Bone marrow (tissue), 2 donors: Measurements from ENCODE around the gene ADAD2.

Source experiments
- DNase-seq, 2 donors: peaks; one replicate each; lab custom pipeline; 2025; lab: John Stamatoyannopoulos, UW

ADAD2 gene

DNA sequence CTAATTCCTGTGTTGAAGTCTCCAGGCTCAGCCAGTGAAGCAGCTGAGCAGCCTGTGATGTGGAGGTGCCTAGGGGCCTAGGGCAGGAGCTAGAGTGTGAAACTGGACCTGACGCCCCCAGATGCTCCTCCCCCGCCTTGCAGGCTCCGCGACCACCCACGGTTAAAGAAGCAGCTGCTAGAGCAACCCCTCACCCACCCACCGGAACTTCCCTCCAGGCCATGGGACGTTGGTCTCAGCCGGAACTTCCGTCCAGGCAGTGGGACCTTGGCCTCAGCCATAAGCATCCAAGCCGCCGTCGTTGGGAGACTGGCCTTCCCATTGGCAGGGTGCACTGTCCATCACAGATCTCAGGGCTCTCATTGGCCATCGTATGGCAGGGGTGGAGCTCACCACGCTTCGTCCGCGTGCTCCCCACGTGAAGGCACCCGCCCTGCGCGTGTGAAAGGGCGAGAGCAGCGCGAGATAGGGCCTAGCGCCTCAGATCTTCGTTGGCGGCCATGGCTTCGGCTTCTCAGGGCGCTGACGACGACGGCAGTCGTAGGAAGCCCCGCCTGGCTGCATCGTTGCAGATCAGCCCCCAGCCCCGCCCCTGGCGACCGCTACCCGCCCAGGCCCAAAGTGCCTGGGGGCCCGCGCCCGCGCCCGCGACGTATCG lies at the start of gene ADAD2:
TSS of gene ADAD2 (plus strand) at position 427 of the 658 bp plus-strand sequence. CDS start at position 501, 74 bp downstream.
- no peak for DNase-seq

DNA sequence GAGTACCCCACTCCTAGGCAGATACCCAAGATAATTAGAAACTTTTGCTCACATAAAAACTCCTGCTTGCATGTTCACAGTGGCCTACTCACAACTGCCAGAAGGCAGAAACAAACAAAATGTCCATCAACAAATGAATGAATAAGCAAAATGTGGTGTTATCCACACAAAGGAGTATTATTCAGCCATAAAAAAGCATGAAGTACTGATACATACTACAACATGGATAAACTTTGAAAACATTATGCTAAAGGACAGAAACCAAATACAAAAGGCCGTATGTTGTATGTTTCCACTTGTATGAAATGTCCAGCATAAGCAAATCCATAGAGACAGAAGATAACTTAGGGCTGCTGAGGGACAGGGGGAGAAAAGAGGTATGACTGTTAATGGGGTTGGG lies 47.9 kb upstream of the ADAD2 start:
- DNase-seq = no peak

DNA sequence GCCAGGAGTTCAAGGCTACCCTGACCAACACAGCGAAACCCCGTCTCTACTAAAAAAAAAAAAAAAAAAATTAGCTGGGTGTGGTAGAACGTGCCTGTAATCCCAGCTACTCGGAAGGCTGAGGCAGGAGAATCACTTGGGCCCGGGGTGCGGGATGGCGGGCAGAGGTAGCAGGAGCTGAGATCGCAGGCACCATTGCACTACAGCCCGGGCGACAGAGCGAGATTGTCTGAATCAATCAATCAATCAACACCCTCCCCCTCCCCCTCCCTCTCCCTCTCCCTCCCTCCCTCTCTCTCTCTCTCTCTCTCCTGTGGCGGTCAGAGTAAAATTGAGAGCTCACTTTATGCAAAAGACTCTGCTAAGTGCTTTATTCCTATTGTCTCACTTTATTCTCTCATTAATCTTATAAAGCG lies 47.2 kb upstream of the ADAD2 start:
- DNase-seq = no peak

DNA sequence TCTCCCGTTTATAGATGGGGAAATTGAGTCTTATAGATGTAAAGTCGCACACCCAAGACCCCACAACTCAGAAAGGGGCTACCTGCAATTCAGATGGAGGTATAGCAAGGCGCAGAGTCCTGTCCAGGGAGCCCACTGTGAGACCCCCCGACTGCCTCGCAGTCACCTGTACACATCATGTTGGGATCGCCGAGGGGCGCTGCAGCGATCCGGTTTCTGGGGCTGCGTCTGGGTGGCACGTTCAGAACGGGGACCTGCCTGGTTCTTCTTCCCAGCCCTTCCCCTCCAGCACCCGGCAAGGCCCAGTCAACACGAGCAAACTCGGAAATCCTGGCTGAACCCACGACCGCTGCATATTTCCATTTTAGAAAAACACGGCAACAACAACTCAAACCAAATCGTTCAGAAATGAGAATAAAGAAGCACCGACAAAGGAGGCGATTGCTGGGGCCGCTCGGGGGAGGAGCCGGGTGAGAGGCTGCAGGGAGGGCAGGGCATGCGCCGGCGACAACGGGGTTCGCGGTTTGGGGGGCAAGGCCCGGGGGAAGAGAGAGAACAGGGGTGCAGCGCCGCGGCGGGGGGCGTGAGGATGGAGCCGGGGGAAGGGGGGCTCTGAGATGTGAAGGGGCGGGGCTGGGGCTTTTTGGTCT lies 46.6 kb upstream of the ADAD2 start:
- peak in 1 of 2 donors; percentile 24 for DNase-seq

DNA sequence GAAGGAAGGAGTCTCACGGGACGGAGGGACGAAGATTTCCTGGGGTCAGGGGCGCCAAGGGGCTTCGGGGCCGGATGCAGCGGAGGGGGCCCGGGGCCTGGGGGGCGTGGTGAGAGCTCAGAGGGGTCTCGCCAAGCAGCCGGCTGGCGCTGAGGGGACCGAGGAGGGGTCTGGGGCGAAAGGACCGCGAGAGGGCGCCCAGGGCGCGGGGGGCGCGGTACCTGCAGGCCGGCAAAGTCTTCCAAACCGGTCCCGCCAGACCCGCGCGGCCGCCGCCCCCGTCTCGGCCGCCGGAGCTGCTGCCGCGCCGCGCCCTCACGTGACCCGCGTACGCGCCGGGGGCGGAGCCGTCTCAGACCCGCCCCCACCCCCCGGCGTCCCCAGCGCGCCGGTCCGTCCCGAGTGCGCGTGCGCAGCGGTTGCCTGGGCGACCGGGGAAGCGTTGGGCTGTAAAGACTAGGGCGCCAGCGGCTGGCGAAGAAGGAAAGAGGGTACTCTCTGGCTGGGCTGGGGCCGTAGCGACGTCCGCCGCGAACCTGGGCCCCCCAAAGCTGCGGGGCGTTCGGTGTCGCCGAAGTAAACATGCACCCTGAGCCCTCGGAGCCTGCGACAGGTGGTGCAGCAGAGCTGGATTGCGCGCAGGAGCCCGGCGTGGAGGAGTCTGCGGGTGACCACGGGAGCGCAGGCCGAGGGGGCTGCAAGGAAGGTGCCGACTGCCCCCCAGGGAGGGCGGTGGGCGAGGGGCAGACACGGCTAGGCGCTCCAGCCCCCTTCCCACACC lies 45.9 kb upstream of the ADAD2 start, which contains the start of the genes DNAAF1 and HSDL1:
TSS of gene DNAAF1 (plus strand) at position 450 of the 781 bp plus-strand sequence. CDS start at position 583, 133 bp downstream.
TSS of gene HSDL1 (minus strand) at position 319 of the 781 bp plus-strand sequence. CDS start 13,856 bp downstream, outside the sequence.
- DNase-seq = peak; percentile 73 to 93

DNA sequence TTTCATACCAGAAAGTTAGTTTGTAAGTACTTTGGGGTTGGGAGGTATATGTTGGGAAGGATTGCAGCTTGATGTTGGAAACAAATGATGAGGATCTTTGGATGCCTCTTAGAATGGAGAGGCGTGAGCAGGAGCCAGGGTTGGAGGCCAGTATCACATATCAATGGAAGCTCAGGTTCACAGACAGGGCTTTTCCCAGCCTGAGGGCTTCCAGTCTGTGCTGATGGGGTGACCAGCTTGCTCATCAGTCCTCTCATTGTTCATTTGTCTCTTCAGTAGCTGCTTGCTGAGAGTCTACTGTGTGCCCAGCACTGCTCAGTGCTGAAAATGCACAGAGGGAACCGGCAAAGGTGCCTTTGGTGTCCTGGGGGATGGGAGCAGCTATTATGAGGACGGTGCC lies 40.0 kb upstream of the ADAD2 start:
- DNase-seq = no peak

DNA sequence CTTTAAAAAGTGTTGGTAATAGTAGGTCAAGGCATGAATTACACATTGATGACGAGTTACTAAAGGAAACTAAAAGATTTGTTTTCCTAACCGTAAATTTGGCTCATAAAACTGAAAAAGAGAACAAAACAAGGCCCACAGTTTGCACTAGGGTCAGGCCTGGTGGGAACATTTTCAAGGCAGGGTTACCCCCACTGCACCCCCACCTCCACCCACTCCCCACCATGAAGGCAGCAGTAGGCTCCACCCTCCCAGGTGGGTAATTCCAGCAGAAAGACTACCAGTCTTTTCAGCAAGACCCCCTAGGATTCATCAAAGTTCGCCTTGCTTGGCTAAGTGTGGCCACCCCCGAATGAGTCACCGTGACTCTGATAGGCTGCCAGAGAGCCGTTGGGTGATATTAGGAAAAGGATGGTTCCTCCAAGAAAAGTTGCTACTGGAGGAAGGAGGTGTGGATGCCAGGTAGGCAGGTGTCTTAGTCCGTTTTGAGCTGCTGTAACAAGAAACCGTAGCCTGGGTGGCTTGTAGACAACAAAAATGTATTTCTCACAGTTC lies 37.2 kb upstream of the ADAD2 start:
- DNase-seq = no peak

DNA sequence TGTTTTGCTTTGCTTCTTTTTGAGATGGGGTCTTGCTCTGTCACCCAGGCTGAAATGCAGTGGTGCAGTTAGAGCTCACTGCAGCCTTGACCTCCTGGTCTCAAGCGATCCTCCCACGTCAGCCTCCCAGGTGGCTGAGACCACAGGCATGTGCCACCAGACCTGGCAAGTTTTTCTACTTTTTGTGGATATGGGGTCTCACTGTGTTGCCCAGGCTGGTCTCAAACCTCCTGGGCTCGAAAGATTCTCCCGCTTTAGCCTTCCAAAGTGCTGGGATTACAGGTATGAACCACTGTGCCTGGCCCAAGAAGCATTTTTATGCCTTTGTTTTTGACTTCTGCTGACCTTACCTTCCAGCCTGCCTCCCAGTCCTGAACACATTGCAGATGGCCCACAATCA lies 35.7 kb upstream of the ADAD2 start:
- no peak for DNase-seq

DNA sequence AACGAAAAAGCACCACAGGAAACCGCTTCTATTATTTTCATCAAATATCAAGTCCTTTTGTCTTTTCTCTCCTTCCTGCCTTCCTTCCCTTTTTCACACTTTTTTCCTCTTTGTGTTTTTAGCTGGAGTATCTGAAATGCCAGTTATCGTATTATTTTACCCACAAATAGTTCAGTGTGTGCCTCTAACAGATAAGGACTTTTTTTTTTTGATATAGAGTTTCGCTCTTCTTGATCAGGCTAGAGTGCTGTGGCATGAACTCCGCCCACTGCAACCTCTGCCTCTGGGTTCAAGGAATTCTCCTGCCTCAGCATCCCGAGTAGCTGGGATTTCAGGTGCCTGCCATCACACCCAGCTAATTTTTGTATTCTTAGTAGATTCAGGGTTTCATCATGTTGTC lies 35.2 kb upstream of the ADAD2 start:
- no peak for DNase-seq

DNA sequence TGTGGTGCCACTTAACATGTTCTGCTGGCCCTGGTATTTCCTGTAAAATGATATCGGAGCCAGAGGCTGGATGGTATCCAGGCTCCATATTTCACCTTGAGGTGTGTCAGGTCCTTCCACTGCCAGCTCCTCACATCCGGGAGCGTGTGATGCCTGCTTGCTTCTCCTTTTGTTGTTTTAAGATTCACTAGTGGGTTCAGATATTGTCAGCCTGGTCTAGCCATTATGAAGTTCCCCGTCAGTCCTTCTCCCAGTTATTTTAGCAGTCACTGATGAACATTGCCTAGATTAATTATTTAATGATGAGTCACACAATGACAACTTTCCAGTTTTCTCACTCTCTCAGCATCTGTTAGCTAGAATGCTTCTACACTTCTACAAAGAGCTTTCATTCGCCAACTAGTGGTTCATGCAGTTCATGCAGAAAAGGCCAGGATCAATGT lies 34.6 kb upstream of the ADAD2 start:
- no peak for DNase-seq

DNA sequence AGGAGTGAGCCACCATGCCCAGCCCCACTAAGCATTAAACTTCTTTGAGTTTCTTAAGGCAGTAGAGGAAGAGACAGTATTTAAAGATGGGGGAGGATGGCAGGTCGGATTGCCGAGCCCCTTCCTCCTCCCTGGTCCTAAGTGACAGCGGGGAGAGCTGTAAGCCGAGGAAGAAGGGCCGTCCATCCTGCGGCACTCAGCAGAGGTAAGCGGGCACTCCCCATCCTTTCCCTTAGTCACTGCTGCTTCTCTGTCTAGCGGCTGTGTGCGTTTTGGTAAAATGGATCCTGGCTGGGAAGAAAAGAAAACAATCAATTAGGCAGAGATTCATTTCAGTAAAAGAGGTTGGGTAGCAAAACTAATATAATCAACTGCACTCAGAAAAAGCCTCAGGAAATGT lies 31.9 kb upstream of the ADAD2 start:
- DNase-seq = no peak

DNA sequence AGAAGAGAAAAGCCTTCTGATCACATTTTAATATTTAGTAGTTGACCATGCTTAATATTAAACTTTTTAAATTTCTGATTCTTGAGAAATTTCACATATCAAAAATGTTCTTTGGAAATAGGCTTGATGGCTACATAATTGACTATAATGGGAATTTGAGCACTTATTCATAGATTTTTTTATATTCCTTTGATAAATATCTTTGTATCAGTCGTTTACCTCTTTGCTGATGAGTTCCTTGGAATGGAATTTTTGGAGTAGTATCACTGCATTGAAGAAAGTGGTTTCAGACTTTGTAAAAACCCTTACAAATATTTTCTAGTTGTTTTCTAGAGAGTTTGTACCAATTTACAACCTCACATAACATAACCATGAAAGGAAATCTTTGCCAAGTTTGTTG lies 31.2 kb upstream of the ADAD2 start:
- DNase-seq = no peak

DNA sequence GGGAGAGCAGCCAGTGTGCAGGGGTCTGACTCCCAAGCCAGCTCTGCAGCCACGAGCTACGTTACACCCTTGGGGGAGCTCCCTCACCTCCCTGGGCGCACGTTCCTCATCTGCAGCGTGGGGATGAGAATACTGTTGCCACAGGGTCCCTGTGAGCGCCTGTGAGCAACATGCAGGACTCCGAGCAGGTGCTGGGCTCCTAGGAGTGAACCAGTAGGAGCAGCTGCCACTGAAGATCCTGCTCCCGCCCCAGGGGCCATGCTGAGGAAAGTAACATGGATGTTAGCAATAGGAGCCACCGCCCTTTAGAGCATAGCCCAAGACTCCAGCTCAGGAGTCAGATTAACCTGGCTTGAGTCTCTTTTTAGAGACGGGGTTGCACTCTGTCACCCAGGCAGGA lies 29.9 kb upstream of the ADAD2 start:
- no peak for DNase-seq

DNA sequence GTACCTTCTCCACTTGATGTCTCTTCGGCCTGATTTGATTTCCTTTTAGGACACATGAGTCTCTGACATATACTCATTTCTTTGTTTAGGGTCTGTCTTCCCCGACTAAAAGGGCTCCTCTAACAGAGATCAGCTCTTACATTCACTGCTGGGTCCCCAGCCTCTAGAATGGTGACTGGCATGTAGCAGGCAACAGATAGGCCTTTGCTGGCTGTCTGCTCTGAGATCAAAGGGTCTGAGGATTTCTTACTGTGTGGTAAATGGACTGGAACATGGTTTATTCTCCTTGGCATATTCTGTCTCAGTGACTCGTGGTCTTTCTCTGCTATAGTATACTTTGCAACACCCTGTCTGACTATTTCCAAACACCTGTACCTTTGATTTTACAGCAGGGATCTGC lies 29.2 kb upstream of the ADAD2 start:
- no peak for DNase-seq

DNA sequence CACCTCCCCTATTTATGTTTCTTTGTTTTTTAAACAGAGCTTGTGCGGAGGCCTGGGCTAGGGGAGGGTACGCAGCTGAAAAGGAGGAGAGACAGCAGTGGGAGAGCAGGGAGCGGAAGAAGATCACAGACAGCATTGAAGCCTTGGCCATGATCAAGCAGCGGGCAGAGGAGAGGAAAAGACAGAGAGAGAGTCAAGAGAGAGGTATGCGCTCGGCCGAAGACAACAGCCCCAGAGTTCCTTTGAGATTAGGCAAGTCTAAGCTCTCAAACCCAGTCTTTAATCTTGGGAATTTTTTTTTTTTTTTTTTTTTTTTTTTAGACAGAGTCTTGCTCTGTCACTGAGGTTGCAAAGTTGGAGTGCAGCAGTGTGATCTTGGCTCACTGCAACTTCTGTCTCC lies 25.2 kb upstream of the ADAD2 start:
- DNase-seq = no peak

DNA sequence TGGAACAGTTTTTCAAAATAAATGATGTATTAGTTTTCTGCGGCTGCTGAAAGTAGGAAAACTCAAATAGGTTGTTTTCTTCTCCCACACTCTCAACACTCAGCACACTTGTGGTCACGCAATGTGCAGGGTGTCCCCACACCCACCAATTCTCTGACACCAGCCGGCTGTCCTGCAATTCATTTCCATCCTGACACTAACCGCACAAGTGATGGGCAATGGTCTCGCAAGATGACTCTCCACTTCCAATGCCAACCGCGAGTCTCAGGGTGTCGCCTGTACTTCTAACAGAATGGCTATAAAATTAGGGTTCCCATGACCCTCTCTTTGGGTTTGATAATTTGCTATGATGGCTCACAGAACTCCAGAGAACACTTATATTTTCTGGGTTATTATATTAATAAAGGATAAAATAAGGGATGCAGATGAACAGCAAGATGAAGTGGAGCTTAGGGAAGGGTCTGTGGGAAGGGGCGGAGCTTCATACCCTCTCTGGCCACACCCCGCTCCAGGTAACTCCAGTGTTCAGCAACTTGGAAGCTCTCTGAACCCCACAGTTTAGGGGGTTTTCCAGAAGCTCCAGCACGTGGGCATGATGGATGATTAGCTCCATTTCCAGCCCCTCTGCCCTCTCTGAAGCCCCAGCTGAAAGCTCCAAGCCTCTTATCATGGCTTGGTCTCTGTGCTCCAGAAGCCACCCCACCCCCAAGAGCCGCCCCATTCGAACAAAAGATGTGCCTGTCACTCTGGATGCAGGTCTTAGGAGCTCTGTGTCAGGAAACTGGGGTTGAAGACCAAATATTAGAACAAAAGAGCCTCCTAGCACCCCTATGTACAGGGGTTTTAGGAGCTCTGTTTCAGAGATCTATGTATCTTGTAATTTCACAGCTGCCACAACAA lies 23.9 kb upstream of the ADAD2 start:
- no peak for DNase-seq

DNA sequence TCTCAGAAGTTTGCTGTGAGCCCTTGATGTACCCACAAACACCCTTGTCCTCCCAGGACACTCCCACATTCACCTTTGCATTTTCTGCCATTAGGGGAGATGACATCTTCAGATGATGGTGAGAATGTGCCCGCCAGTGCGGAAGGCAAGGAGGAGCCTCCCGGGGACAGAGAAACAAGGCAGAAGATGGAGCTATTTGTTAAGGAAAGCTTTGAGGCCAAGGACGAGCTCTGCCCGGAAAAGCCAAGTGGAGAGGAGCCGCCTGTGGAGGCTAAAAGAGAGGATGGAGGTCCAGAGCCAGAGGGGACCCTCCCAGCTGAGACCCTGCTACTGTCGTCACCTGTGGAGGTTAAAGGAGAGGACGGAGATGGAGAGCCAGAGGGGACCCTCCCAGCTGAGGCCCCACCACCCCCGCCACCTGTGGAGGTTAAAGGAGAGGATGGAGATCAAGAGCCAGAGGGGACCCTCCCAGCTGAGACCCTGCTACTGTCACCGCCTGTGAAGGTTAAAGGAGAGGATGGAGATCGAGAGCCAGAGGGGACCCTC lies 21.1 kb upstream of the ADAD2 start:
- no peak for DNase-seq

DNA sequence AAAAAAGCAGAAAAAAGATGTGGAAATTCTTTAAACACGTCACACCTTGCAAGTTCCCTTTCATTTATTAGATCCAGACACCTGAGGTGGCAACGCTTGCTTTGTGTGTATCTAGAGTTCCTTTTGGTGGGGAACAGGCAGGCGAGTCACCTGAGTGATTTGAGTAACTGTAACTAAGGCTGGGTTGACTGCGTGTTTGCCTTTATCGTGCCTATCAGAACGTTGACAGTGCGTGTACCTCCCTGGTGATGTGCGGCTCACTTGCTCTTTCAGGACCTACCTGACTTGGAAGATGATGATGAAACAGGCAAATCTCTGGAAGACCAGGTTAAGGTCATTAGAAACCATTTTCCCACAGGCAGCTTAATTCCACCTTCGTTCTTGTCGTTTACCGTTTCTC lies 16.6 kb upstream of the ADAD2 start:
- DNase-seq = no peak

DNA sequence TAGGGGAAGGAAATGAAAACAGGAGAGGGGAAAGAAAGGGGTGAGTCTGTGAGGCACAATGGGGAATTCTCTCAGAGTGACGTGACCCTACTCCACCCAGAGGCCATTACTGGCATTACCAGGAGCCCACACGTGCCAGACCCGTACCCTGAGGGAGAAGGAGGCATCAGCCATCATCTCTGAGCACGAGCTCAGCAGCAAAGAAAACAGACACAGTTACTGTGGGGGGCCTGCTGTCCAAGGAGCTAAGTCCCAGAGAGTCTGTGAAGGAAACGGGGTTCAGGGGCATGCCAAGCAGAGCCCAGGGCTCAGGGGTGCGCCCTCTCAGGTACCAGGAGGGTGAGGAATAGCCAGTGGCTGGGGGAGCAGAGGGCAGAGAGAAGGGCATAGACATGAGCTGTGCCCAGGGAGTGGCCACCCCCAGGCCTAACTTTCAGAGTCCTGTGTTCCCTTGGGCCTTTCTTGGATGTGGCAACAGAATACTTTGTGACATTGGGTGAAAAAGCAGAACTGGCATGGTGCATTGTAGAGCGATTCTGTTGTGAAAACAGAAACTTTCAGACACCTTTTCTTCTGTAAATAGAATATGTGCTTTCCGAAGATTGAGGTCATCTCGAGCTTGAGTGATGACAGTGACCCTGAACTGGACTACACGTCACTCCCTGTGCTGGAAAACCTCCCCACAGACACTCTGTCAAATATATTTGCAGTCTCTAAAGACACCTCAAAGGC lies 15.4 kb upstream of the ADAD2 start:
- DNase-seq = peak; percentile 44 to 53
